ENCODE data around the gene ZNF711. TPM values are rescaled to one million over a fixed set of nuclear protein-coding genes. Genes with fewer than 3 reads are reported as not detected.
"Not testable (repeated sequence)": the region's sequence is repeated elsewhere in the genome, so short reads cannot be mapped to it uniquely, and the experiment has no call there.

Gene ZNF711
- polyA plus RNA-seq, 1 donor = 42.0 TPM

DNA sequence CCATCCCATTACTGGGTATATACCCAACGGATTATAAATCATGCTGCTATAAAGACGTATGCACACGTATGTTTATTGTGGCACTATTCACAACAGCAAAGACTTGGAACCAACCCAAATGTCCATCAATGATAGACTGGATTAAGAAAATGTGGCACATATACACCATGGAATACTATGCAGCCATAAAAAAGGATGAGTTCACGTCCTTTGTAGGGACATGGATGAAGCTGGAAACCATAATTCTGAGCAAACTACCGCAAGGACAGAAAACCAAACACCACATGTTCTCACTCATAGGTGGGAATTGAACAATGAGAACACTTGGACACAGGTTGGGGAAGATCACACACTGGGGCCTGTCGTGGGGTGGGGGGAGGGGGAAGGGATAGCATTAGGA is 41.5 kb downstream of the ZNF711 start:
- not testable (repeated sequence) for H3K4me1 ChIP-seq (ENCODE audit: control insufficient read depth, insufficient read depth, low read length); H3K27me3 ChIP-seq (ENCODE audit: control insufficient read depth, insufficient read depth, low read length); H3K36me3 ChIP-seq (ENCODE audit: control insufficient read depth, insufficient read depth, low read length); H3K4me3 ChIP-seq (ENCODE audit: low read length); DNase-seq; H3K9me3 ChIP-seq (ENCODE audit: control insufficient read depth, low read depth, low read length); H3K27ac ChIP-seq (ENCODE audit: low read length)
- WGBS (ENCODE audit: insufficient coverage, low lambda C conversion rate) = no CpG with 5 or more reads among the region's 6 CpGs

GRCh38 chrX:85288992-85289723 is 45.4 kb downstream of the ZNF711 start:
- Histone ChIP-seq H3K9me3 (ENCODE audit: control insufficient read depth, low read depth, low read length) (no peaks in the 10 kb centered on the region), H3K4me3 (ENCODE audit: low read length) (no peak overlapping the region), H3K27ac (ENCODE audit: low read length) (no peak overlapping the region), H3K27me3 (ENCODE audit: control insufficient read depth, insufficient read depth, low read length) (no peaks in the 10 kb centered on the region), H3K4me1 (ENCODE audit: control insufficient read depth, insufficient read depth, low read length) (no peaks in the 10 kb centered on the region), H3K36me3 (ENCODE audit: control insufficient read depth, insufficient read depth, low read length) (peaks cover 2% of the 10 kb centered on the region)
- WGBS (ENCODE audit: insufficient coverage, low lambda C conversion rate) = 90% methylated on average over 2 of the region's 7 CpGs
- DNase-seq = no peak

DNA sequence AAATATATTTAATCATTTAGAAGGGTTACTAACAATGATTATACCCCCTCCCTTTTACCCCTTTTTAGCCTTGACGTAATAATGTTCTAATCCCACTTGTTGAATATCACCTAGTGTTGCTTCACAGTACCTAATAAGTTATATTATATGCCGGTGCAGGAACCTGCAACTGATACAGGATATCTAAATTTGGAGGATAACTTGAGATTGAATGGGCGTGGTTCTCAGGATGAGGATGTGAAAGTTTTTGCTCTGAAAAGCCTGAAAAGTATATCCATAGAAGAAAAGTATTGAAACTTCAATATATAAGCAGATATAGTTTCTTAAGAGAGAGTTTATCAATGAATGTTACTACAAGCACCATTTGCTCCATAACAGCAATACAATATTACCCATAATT is 59.8 kb downstream of the ZNF711 start:
- H3K4me1 ChIP-seq (ENCODE audit: control insufficient read depth, insufficient read depth, low read length) = no peaks in the 10 kb centered on the region
- no peak overlapping the region for H3K27ac ChIP-seq (ENCODE audit: low read length)
- peaks cover 17% of the 10 kb centered on the region for H3K36me3 ChIP-seq (ENCODE audit: control insufficient read depth, insufficient read depth, low read length)
- H3K27me3 ChIP-seq (ENCODE audit: control insufficient read depth, insufficient read depth, low read length) = no peaks in the 10 kb centered on the region
- WGBS (ENCODE audit: insufficient coverage, low lambda C conversion rate) = 100% methylated on average over 1 of the region's 3 CpGs
- no peak for DNase-seq
- no peak overlapping the region for H3K4me3 ChIP-seq (ENCODE audit: low read length)
- no peaks in the 10 kb centered on the region for H3K9me3 ChIP-seq (ENCODE audit: control insufficient read depth, low read depth, low read length)

GRCh38 chrX:85309717-85310116 is 65.9 kb downstream of the ZNF711 start:
- no peak for DNase-seq
- WGBS (ENCODE audit: insufficient coverage, low lambda C conversion rate) = no CpG with 5 or more reads among the region's 2 CpGs
- no peak overlapping the region for H3K27ac ChIP-seq (ENCODE audit: low read length)
- peaks cover 6% of the 10 kb centered on the region for H3K36me3 ChIP-seq (ENCODE audit: control insufficient read depth, insufficient read depth, low read length)
- H3K9me3 ChIP-seq (ENCODE audit: control insufficient read depth, low read depth, low read length) = no peaks in the 10 kb centered on the region
- H3K4me1 ChIP-seq (ENCODE audit: control insufficient read depth, insufficient read depth, low read length) = no peaks in the 10 kb centered on the region
- H3K4me3 ChIP-seq (ENCODE audit: low read length) = no peak overlapping the region
- H3K27me3 ChIP-seq (ENCODE audit: control insufficient read depth, insufficient read depth, low read length) = no peaks in the 10 kb centered on the region

GRCh38 chrX:85311348-85311747 is 67.6 kb downstream of the ZNF711 start:
- DNase-seq; H3K4me1 ChIP-seq (ENCODE audit: control insufficient read depth, insufficient read depth, low read length); H3K36me3 ChIP-seq (ENCODE audit: control insufficient read depth, insufficient read depth, low read length); H3K9me3 ChIP-seq (ENCODE audit: control insufficient read depth, low read depth, low read length); H3K27me3 ChIP-seq (ENCODE audit: control insufficient read depth, insufficient read depth, low read length); H3K27ac ChIP-seq (ENCODE audit: low read length); H3K4me3 ChIP-seq (ENCODE audit: low read length): not testable (repeated sequence)
- WGBS (ENCODE audit: insufficient coverage, low lambda C conversion rate) = no CpG with 5 or more reads among the region's 2 CpGs

Other genes with a start within 250 kb of the ZNF711 start
- 19.4 TPM for gene APOOL, start 240.1 kb upstream of the ZNF711 start, polyA plus RNA-seq
- 0.22 TPM for gene SATL1, start 212 bp upstream of the ZNF711 start, polyA plus RNA-seq
- gene POF1B, start 135.7 kb downstream of the ZNF711 start, polyA plus RNA-seq = 47.5 TPM